DND-41 (cell line): ENCODE data around the gene BTRC.
"Not testable (repeated sequence)": the region's sequence is repeated elsewhere in the genome, so short reads cannot be mapped to it uniquely, and the experiment has no call there.

Source experiments
- ATAC-seq: fragments of 200-7000 bp; cut with Tn5 transposase; 3 replicates; pipeline ENCODE4 v1.9.1; 2021; ENCODE audit warnings: low read depth; ENCODE audit not compliant: insufficient read depth
- DNase-seq: peaks from one replicate; pipeline ENCODE4 v3.0.0-alpha.2; 2020
- H2AFZ ChIP-seq: 2 replicates; pipeline ENCODE4 v1.6.0; 2012; ENCODE audit warnings: low read depth, low read length
- H3K27ac ChIP-seq: 2 replicates; pipeline ENCODE4 v1.5.1; 2012; ENCODE audit warnings: low read length, inconsistent platforms
- H3K27me3 ChIP-seq: fragments of 200-600 bp; sonication (generic); 2 replicates; pipeline ENCODE4 v1.6.0; 2012; ENCODE audit warnings: low read length, mild to moderate bottlenecking, inconsistent platforms; ENCODE audit not compliant: insufficient read depth, poor library complexity
- H3K36me3 ChIP-seq: 2 replicates; pipeline ENCODE4 v1.5.1; 2012; ENCODE audit warnings: low read length, inconsistent platforms; ENCODE audit not compliant: insufficient read depth
- H3K4me1 ChIP-seq: 2 replicates; pipeline ENCODE4 v1.5.1; 2012; ENCODE audit warnings: mild to moderate bottlenecking, low read length; ENCODE audit not compliant: insufficient read depth
- H3K4me2 ChIP-seq: 2 replicates; pipeline ENCODE4 v1.6.0; 2012; ENCODE audit warnings: mild to moderate bottlenecking, moderate library complexity, low read length, inconsistent platforms; ENCODE audit not compliant: insufficient read depth
- H3K4me3 ChIP-seq, 2 experiments: fragments of 200-600 bp in 1 of 2; shearing (Covaris generic) in 1 of 2; 2 replicates each; pipeline ENCODE4 v1.5.1; 2012 to 2016; ENCODE audit warnings: inconsistent platforms in 2 of 2, low read length in 2 of 2, mild to moderate bottlenecking in 2 of 2, low read depth in 1 of 2, moderate library complexity in 1 of 2
- H3K79me2 ChIP-seq: 2 replicates; pipeline ENCODE4 v1.6.0; 2012; ENCODE audit warnings: low read length, inconsistent platforms; ENCODE audit not compliant: insufficient read depth
- H3K9ac ChIP-seq: 2 replicates; pipeline ENCODE4 v1.6.0; 2012; ENCODE audit warnings: low read depth, mild to moderate bottlenecking, inconsistent platforms, low read length, moderate library complexity
- H3K9me3 ChIP-seq: 2 replicates; pipeline ENCODE4 v1.5.1; 2012; ENCODE audit warnings: low read length, moderate library complexity, mild to moderate bottlenecking, inconsistent platforms; ENCODE audit not compliant: insufficient read depth, severe bottlenecking
- H4K20me1 ChIP-seq: 2 replicates; pipeline ENCODE4 v1.6.0; 2012; ENCODE audit warnings: low read length; ENCODE audit not compliant: insufficient read depth
- CTCF ChIP-seq: IDR thresholded peaks from 2 replicates; pipeline ENCODE4 v1.5.1; 2012; ENCODE audit warnings: borderline replicate concordance, low read length, moderate library complexity, mild to moderate bottlenecking; ENCODE audit not compliant: poor library complexity, severe bottlenecking; ENCODE audit errors: extremely low read depth
- EZH2 ChIP-seq: IDR thresholded peaks from 3 replicates; pipeline ENCODE4 v1.6.1; 2012; ENCODE audit warnings: borderline replicate concordance, low read depth, mild to moderate bottlenecking, moderate library complexity, low read length, inconsistent platforms; ENCODE audit not compliant: severe bottlenecking

Gene BTRC

GRCh38 chr10:101331956-101332355, 22.0 kb upstream of the BTRC start:
- ATAC-seq (no peak), DNase-seq (no peak)
- H3K9ac ChIP-seq, result no peak overlapping the region
- H3K9me3 ChIP-seq, result no peaks in the 10 kb centered on the region
- H3K4me3 ChIP-seq, result no peak overlapping the region
- no peaks in the 10 kb centered on the region for H3K79me2 ChIP-seq
- peaks cover 25% of the 10 kb centered on the region for H3K27me3 ChIP-seq
- no peaks in the 10 kb centered on the region for H3K36me3 ChIP-seq
- no peaks in the 10 kb centered on the region for H4K20me1 ChIP-seq
- no peak for TF ChIP-seq EZH2
- no peak for TF ChIP-seq CTCF
- no peaks in the 10 kb centered on the region for H3K4me1 ChIP-seq
- H2AFZ ChIP-seq, result no peak overlapping the region
- no peak overlapping the region for H3K27ac ChIP-seq
- no peak overlapping the region for H3K4me2 ChIP-seq

- not testable (repeated sequence) for H3K9me3 ChIP-seq, ATAC-seq, H3K9ac ChIP-seq, H3K36me3 ChIP-seq, DNase-seq, H3K4me3 ChIP-seq, H3K4me2 ChIP-seq, H3K79me2 ChIP-seq, H3K27ac ChIP-seq, H4K20me1 ChIP-seq, H2AFZ ChIP-seq, H3K4me1 ChIP-seq
- peaks cover 25% of the 10 kb centered on the region for H3K27me3 ChIP-seq
These were observed 19.7 kb upstream of the BTRC start for GRCh38 chr10:101334259-101334658.

- no peaks in the 10 kb centered on the region for H3K9me3 ChIP-seq
- peaks cover 11% of the 10 kb centered on the region for H3K27me3 ChIP-seq
- no peak for TF ChIP-seq EZH2
- TF ChIP-seq CTCF, result no peak
- no peak for ATAC-seq
- H3K9ac ChIP-seq, result no peak overlapping the region
- H3K4me1 ChIP-seq, result no peaks in the 10 kb centered on the region
- H3K79me2 ChIP-seq, result no peaks in the 10 kb centered on the region
- no peaks in the 10 kb centered on the region for H4K20me1 ChIP-seq
- H3K36me3 ChIP-seq, result no peaks in the 10 kb centered on the region
- no peak overlapping the region for H3K27ac ChIP-seq
- H3K4me3 ChIP-seq, result no peak overlapping the region
- no peak overlapping the region for H3K4me2 ChIP-seq
- DNase-seq, result no peak
- H2AFZ ChIP-seq, result no peak overlapping the region
These were observed 17.6 kb upstream of the BTRC start for GRCh38 chr10:101336382-101336781.

GRCh38 chr10:101337836-101338235, 16.1 kb upstream of the BTRC start:
- no peak overlapping the region for H3K4me3 ChIP-seq
- TF ChIP-seq CTCF (no peak), EZH2 (no peak)
- H3K4me2 ChIP-seq, result no peak overlapping the region
- H2AFZ ChIP-seq, result no peak overlapping the region
- H4K20me1 ChIP-seq, result no peaks in the 10 kb centered on the region
- H3K9ac ChIP-seq, result no peak overlapping the region
- H3K79me2 ChIP-seq, result no peaks in the 10 kb centered on the region
- H3K9me3 ChIP-seq, result no peaks in the 10 kb centered on the region
- no peak overlapping the region for H3K27ac ChIP-seq
- no peak for ATAC-seq
- DNase-seq, result no peak
- H3K4me1 ChIP-seq, result no peaks in the 10 kb centered on the region
- H3K27me3 ChIP-seq, result no peaks in the 10 kb centered on the region
- no peaks in the 10 kb centered on the region for H3K36me3 ChIP-seq
